ENCODE data around the gene CACNB4.
"Not testable (repeated sequence)": the region's sequence is repeated elsewhere in the genome, so short reads cannot be mapped to it uniquely, and the experiment has no call there.

Gene CACNB4

DNA sequence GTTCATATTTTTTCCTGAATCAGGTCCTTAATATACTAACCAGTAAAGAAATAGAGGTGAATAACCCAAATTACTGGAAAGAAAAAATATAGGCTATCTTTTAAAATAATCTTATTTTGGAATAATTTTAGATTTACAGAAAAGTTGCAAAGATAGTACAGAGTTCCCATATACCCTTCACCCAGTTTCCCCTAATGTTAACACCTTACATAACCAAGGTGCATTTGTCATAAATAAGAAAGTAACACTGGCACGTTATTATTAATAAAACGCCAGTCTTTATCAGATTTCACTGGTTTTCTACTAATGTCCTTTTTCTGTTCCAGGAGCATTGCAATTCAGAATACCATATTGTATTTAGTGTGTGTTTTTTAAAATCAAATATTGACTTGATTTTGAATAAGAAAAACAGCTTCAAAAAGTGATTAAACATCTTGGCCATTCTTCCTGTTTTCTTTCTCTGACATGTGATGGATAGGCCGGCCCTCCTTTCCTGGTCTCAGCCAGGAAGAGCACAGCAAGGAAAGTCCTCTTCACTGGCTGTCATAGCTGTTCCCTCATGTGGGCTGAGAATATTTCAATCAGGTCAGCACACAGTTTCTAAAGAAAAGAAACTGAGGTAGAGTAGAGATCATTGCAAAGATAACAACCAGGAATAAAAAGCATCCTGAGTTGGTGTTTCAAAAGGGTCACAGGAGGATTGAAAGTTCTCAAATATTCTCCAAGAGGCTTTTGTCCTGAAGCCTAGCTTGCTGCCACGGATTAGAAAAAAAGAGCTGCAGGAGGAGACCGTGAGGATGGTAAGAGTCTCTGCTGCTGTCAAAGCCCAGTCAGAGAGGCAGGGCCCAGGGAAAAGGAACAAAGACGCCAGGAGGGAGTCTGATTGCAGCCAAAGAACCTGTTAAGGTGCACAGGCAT lies 191.3 kb downstream of the CACNB4 start:
- DNase-seq (ENCODE audit: low read depth in 4 of 4, low spot score in 1 of 4) = no peak

DNA sequence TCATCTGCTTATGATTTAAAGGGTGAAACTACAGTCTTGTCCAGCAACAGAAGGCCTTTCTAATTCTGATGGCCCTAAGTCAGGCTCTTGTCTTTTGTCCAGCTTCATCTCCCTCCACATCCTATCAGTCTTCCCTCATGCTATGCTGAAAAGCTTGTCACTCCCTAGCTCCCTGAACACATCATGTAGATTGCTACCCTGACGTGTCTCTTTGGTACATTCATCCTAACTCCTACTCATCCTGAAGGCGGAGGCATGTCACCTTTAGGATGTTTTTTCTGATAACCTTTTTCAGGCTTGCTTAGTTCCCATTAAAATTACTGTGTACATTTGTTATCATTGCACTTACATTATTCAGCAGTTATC lies 192.2 kb downstream of the CACNB4 start:
- no peak for DNase-seq (ENCODE audit: low read depth in 4 of 4, low spot score in 1 of 4)

DNA sequence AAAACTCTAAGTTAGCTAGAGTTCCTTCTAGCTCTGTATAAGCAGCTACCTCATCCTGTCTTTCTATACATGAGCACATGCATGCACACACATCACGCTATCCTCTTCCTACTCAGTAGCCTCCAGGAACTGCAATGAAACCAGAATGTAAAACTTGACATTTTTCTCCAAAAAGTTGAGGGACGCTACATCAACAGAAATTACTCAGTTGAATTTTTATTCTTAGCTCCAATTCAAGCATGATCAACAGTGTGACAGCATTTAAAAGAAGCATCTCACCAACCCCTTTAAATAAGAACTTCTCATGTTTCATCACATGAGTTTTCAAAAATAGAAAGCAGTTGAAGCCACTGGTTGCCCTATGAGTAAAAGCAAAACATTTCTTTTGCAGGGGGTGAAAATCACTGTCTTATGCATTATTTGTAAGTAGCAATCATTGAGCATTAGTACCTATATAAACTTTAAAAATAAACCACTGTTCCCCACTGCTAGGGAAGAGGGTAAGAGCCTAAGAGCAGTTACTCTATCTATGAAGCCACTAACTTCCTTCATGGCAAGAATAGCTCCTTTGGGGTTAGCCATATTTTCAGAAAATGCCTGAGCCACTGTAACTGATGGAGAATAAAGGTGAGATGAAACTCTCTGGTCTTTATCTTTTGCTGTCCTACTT lies 192.7 kb downstream of the CACNB4 start:
- DNase-seq (ENCODE audit: low read depth in 4 of 4, low spot score in 1 of 4) = no peak

GRCh38 chr2:151904807-151905206 lies 194.0 kb downstream of the CACNB4 start:
- DNase-seq (ENCODE audit: low read depth in 4 of 4, low spot score in 1 of 4) = no peak

GRCh38 chr2:151904021-151904420 lies 194.8 kb downstream of the CACNB4 start:
- DNase-seq (ENCODE audit: low read depth in 4 of 4, low spot score in 1 of 4) = no peak

- DNase-seq (ENCODE audit: low read depth in 4 of 4, low spot score in 1 of 4) = no peak
Measured at GRCh38 chr2:151902829-151903228, 196.0 kb downstream of the CACNB4 start.

- no peak for DNase-seq (ENCODE audit: low read depth in 4 of 4, low spot score in 1 of 4)
Measured at GRCh38 chr2:151900331-151900730, 198.5 kb downstream of the CACNB4 start.

DNA sequence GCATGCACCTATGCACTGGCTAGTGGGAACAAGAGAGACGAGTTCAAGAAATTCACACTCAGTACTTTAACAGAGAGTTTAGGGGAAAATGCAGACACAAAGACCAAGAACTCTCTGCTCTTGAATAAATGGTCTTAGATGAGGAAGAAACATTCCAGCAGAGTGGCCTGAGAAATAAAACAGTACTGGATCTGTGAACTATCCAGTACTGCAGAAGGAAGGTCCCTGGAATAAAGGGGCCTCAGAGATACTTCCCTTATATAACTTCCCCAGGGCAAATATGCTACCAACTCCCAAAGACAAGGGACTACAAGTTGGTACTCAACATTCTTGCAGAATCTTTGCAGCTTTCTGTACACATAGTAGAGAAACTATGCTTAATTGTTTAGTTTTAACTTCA lies 199.7 kb downstream of the CACNB4 start:
- DNase-seq (ENCODE audit: low read depth in 4 of 4, low spot score in 1 of 4) = no peak

DNA sequence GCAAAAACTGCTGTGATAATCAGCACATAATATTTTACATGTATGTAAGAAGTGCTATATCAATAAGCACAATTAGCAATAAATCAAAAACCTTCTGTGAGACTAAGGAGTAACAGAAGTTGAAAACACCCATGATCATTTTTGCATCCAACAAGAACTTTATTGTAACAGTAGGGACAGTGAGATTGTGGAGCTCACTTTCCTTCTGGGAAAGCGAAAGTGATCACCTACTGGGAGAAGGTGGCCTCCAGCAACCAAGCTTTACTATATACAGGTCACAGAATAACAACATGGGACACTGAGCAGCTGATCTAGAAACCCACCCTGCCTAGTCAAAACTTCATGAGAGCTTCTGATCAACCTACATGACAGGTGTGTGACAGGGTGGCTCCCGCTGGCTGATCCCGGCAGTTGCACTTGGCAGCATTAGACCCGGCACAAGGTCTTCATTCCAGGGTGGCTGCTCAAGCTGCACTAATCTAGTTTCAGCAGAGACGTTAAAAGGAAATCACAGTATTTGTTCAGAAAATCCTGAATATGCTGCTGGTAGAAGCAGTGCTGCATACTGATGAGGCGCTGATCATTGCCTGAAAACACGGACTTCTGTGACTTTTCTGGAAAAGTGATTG lies 207.2 kb downstream of the CACNB4 start:
- DNase-seq (ENCODE audit: low read depth in 4 of 4, low spot score in 1 of 4) = no peak

DNA sequence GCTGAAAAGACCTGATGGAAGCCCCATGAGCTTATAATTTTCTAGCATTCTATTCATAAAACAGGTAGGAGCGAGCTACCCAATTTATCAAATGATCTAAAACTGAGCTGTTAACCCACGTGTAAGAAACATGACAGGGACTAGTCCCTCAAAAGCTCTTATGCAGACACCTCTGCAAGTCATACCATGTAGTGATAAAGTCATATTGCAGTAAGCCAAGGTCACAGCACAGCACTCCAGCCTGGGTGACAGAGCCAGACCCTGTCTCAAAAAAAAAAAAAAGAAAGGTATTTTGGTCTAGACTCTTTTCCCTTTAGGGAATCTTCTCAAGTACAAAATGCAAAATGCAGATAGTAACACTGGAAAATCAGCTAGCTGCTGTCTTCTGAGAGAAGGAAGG lies 211.7 kb downstream of the CACNB4 start:
- no peak for DNase-seq (ENCODE audit: low read depth in 4 of 4, low spot score in 1 of 4)

GRCh38 chr2:151886241-151886640 lies 212.6 kb downstream of the CACNB4 start:
- DNase-seq (ENCODE audit: low read depth in 4 of 4, low spot score in 1 of 4) = no peak

DNA sequence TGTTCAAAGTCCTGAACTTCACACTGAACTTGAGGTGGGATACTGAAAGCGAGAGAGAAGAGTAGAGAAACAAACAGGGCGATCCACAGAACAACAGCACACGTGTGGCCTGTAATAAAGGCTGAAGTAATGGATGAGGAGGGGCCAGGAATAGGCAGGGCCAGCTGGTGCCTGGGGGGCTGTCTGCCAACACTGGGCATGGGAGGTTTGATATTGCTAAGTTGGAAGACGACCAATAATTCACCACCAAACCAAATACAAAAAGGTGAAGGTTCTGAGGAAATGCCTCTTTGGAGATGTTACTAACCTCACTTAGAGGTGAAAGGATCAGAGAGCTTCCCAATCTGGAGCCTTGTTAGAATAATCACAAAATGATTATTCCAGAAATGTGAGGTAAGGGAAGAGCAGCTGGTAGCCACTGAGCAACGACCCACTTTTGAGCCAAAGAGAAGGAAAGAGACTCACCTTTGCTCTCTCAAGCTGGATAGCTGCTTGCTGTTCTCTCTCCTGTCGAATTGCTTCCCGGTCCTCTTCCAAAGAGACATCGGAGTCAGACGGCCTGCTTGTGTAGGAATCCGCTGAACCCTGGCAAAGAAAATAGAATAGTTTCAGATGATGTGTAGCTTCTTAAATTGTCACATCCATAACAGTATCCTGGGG lies 215.9 kb downstream of the CACNB4 start:
- DNase-seq (ENCODE audit: low read depth in 4 of 4, low spot score in 1 of 4) = no peak

GRCh38 chr2:151881342-151881741 lies 217.5 kb downstream of the CACNB4 start:
- no peak for DNase-seq (ENCODE audit: low read depth in 4 of 4, low spot score in 1 of 4)

DNA sequence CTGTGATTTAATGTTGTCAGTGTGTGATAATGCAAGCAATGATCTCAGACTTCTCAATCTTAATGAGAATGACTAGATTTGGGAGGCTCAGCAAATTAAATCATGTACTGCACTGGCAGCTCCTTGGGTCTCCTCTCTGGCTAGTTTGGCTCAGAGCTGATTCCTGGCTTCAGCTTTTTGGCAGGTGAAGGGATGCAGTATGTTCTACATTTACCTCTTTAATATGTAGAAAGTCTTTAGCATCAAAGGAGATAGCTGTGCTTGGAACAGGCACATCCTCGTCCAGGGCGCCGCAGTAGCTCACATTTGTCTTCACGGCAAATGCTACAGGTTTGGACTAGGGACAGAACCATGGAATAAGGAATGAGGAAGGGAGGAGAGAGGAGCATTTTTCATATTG lies 218.3 kb downstream of the CACNB4 start:
- DNase-seq (ENCODE audit: low read depth in 4 of 4, low spot score in 1 of 4) = no peak

DNA sequence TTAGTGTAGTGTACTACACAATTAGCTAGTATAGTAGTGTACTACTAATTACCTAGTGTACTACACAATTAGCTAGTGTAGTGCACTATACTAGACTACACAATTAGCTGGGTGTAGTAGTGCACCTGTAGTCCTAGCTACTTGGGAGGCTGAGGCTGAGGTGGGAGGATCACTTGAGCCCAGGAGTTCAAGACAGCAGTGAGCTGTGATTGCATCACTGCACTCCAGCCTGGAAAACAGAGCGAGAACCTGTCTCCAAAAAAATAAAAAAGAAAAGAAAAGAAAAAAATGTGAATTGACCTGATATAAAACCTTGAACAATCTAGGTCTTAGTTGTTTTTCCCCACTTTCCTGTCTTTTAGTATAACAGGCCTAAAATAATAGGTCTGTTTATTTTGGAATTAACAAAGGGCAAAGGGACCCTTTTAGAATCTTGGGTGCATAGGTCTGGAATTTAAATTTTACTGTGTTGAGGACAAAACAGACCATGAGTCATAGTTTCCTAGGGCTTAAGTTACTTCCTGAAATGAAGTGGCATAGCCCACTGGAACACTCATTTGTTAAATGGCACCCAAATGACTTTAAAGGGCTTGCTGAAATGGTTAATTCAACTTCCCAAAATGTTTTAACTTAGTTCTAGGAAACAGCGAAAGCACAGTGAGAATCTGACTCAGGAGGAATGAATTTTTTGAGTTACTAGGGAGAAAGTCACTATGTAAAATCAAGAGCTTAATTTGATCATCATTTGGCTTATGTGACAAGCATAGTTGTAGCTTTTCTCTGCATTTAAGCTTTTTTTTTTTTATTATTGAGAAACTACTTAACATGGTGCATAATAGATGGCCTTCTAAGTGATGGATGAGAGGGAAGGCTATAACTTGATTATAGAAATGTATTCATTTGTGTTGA lies 219.9 kb downstream of the CACNB4 start:
- DNase-seq (ENCODE audit: low read depth in 4 of 4, low spot score in 1 of 4) = no peak

DNA sequence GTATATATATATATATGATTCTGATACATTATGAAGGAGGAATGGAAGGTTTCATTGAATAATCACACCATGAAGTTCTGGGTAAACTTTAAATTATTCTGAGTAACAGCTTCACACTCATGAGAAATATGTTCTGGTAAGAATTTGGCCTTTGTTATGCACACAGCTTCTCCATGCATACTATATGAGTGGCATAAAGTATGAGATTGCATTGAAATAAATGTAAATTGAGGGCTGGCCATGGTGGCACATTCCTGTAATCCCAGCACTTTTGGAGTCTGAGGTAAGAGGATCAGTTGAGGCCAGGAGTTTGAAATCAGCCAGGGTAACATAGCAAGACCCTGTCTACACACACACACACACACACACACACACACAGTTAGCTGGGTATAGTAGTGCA lies 220.6 kb downstream of the CACNB4 start:
- DNase-seq (ENCODE audit: low read depth in 4 of 4, low spot score in 1 of 4) = no peak

DNA sequence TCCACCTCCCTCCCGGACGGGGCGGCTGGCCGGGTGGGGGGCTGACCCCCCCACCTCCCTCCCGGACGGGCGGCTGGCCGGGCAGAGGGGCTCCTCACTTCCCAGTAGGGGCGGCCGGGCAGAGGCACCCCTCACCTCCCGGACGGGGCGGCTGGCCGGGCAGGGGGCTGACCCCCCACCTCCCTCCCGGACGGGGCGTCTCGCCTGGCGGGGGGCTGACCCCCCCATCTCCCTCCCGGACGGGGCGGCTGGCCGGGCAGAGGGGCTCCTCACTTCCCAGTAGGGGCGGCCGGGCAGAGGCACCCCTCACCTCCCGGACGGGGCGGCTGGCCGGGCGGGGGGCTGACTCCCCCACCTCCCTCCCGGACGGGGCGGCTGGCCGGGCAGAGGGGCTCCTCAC lies 223.2 kb downstream of the CACNB4 start:
- not testable (repeated sequence) for DNase-seq (ENCODE audit: low read depth in 4 of 4, low spot score in 1 of 4)

DNA sequence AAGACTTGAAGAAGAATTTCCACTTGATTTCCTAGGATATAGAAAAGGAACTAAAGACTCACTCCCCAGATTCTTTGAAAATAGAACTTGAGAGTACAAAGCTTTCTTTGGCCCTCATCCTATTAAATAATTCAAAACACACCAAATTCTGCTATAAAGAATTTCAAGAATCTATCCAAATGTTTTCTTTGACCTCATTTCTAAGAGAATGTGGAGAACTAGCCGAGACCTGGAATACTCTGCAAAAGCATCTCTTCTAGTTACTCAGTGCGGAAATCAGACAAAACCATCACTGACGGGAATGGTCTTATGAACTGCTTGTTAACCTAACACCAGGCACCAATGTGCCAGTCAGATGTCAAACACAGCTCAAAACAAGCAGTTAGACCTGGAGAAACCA lies 226.4 kb downstream of the CACNB4 start:
- DNase-seq (ENCODE audit: low read depth in 4 of 4, low spot score in 1 of 4) = no peak

DNA sequence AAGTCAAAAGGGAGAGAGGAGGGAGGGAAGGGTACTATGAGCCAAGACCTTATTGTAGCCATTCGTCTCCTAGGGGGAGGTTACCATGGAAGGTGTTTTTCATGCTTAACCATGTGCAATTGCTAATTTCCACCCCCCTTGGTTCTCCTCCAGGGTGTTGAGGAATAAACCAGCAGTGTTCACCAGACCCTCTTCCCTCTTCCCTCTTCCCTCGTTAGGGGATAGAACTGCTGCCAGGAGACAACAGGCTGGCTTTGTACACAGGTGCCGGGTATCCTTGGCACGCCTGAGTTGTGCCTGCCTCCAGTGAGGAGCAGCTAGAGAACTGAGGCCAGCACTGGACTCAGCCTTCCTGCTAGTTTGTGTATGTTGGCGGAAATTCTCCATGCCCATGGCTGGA lies 229.6 kb downstream of the CACNB4 start:
- DNase-seq (ENCODE audit: low read depth in 4 of 4, low spot score in 1 of 4) = no peak

DNA sequence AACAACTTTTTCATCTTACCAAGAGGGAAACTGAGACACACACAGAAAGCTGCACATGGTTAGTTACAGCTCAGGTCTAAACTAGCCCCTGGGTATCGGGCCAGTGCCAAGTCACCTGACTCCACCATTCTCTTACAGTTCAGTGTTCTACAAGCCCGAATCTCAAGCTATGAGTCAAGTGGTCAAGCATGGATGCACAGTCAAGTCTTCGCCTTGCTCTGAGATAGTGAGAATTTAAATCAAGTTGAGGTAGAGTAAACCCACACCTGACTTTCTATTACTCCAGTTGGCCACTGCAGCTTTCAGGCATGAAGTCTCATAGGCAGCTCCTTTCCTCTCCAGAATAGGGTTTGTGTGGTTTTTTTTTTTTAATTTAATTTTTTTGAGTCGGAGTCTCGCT lies 236.1 kb downstream of the CACNB4 start:
- no peak for DNase-seq (ENCODE audit: low read depth in 4 of 4, low spot score in 1 of 4)

DNA sequence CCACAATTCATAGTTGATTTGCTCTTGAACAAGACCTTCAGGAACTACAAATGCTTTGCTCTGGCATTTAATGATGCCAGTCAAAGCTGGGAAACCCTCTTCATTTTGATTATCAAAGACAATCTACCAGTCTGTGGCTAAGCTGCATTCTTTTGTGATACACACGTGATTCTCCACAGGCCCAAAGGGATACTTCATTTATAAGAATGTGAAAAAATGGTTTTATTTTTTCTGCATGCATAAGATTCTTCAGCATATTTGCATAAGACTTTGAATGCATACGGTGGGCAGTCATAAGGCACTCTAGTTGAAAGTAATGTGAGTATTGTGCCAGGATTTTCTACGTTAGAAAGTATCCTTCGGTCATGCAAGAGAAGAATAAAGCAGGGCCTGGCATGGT lies 237.7 kb downstream of the CACNB4 start:
- DNase-seq (ENCODE audit: low read depth in 4 of 4, low spot score in 1 of 4) = no peak

Measured in stimulated activated CD4-positive, alpha-beta T cell treated with anti-CD3 and anti-CD28 coated beads, Interleukin-1b, Interleukin-23, amount 100 ng/mL, for 24 hours (primary cell).